Fibroblast of mammary gland (primary cell): Measurements from ENCODE around the gene ZSWIM3.

Experiments
- DNase-seq: peaks from one replicate; pipeline ENCODE4 v3.0.0-alpha.2; 2010; ENCODE audit warnings: low read depth
- H3K4me3 ChIP-seq: 2 replicates; pipeline ENCODE4 v1.5.1; 2011; ENCODE audit warnings: low read depth, mild to moderate bottlenecking, low read length, moderate library complexity; ENCODE audit not compliant: control insufficient read depth
- CTCF ChIP-seq: conservative IDR thresholded peaks from 2 replicates; pipeline ENCODE4 v1.5.1; 2011; ENCODE audit warnings: low read depth, low read length, inconsistent platforms; ENCODE audit not compliant: control insufficient read depth, insufficient read depth

ZSWIM3 gene

DNA sequence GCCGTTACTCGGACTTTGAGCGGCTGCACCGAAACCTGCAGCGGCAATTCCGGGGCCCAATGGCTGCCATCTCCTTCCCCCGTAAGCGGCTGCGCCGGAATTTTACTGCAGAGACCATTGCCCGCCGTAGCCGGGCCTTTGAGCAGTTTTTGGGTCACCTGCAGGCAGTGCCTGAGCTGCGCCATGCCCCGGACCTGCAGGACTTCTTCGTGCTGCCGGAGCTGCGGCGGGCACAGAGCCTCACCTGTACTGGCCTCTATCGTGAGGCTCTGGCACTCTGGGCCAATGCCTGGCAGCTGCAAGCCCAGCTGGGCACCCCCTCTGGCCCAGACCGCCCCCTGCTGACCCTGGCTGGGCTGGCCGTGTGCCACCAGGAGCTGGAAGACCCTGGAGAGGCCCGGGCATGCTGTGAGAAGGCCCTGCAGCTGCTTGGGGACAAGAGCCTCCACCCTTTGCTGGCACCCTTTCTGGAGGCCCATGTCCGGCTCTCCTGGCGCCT, 16.7 kb upstream of the ZSWIM3 start:
- DNase-seq, result no peak
- TF ChIP-seq CTCF, result no peak
- no peak overlapping the region for H3K4me3 ChIP-seq

DNA sequence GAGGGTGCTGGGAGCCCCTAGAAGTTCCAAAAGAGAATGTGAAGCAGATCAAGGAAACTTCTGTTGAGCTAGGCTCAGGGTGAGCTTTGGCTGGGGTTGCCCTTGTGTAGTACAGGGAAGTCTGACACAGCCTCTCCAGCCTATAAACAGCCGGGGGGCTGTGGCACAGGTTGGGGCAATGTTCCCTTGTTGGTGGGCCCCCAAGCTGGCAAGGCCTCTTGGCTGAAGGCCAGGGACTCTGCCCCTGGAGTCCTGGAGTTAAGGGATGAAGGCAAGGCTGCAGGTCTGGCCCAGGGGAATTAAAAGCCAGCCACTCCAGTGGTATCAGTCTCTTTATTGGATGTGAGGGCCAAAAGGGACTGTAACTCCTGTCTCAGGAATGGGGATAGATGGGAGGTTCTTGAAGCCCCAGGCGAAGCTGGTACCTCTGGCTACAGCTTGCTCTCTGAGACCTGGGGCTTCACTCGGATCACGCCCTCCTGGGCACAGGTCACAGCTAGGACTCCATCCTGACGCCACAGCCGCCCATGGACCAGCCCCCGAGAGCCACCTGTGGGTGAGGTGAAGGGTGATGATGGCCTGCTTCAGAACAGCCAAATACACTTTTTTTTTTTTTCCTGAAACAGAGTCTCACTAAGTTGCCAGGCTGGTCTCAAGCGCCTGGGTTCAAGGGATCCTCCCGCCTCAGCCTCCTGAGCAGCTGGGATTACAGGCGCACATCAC, 15.8 kb upstream of the ZSWIM3 start:
- no peak for TF ChIP-seq CTCF
- H3K4me3 ChIP-seq, result no peak overlapping the region
- no peak for DNase-seq

DNA sequence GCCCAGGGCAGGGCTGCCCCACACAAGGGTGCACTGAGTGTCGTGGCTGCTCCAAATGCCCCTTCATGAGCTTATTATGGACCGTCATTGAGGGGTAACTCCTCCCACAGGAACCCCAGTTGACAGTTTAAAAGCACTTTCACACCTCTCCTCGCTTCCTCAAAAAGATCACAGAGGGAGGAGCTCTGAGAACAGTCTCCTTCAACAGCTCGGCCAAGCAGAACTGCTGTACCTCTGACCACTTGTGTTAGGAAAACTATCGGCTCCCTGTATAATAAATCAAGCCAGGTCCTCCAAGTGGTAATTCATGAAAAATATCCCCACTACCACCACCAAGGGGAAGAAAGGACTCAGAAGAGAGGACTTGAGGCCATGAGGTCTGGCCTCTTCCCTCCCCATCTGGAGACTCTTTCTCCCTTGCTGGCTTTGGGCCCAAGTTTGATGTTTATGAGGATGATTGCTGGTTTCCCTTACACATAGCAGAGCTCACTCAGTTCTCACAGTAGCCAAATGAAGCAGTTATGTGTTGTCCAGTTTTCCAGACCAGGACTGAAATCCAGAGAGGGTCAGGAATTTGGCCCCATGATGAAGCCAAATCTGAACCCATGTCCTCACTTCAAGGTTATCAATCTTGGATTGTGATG, 15.1 kb upstream of the ZSWIM3 start:
- no peak overlapping the region for H3K4me3 ChIP-seq
- peak; percentile 80 for DNase-seq
- TF ChIP-seq CTCF, result no peak

- H3K4me3 ChIP-seq, result no peak overlapping the region
- DNase-seq, result no peak
- no peak for TF ChIP-seq CTCF
These were observed 13.9 kb upstream of the ZSWIM3 start for GRCh38 chr20:45843506-45843905.

- DNase-seq, result no peak
- no peak for TF ChIP-seq CTCF
- no peak overlapping the region for H3K4me3 ChIP-seq
These were observed 12.0 kb upstream of the ZSWIM3 start for GRCh38 chr20:45845452-45845851.

DNA sequence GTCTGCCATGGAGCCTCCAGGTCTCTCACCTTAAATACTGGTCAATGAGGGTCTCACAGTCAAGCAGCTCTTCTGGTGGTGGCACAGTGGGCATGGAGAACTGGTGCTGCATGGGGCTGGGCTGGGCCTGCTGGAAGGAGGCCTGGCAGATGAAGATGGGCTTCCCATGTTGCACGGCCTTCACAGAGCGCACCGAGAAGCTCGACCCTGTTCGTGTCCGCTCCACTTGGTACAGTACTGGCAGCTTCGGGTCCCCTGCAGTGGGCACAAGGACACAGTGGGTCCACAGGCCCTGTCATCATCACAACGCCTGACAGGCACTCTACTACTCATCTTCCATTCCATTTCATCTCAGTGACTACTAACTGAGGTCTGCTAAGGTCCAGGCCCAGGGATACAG, 9.0 kb upstream of the ZSWIM3 start:
- no peak for DNase-seq
- H3K4me3 ChIP-seq, result no peak overlapping the region

More for the DNA sequence above, 9.0 kb upstream of the ZSWIM3 start:
- no peak for TF ChIP-seq CTCF
